Embryonic facial prominence (tissue), 1 donor: ENCODE data around the gene ABCB11.
"Not testable (repeated sequence)": the region's sequence is repeated elsewhere in the genome, so short reads cannot be mapped to it uniquely, and the experiment has no call there.

ENCODE experiments used
- DNase-seq: peaks from one replicate; pipeline ENCODE4 v3.0.0-alpha.2; 2016; ENCODE audit errors: extremely low spot score

The ABCB11 gene

GRCh38 chr2:169031202-169031601 is at the start of gene ABCB11:
Gene ABCB11 (minus strand): TSS chr2:169031324. CDS start chr2:169018125, 13,199 bp downstream.
- DNase-seq, result no peak

DNA sequence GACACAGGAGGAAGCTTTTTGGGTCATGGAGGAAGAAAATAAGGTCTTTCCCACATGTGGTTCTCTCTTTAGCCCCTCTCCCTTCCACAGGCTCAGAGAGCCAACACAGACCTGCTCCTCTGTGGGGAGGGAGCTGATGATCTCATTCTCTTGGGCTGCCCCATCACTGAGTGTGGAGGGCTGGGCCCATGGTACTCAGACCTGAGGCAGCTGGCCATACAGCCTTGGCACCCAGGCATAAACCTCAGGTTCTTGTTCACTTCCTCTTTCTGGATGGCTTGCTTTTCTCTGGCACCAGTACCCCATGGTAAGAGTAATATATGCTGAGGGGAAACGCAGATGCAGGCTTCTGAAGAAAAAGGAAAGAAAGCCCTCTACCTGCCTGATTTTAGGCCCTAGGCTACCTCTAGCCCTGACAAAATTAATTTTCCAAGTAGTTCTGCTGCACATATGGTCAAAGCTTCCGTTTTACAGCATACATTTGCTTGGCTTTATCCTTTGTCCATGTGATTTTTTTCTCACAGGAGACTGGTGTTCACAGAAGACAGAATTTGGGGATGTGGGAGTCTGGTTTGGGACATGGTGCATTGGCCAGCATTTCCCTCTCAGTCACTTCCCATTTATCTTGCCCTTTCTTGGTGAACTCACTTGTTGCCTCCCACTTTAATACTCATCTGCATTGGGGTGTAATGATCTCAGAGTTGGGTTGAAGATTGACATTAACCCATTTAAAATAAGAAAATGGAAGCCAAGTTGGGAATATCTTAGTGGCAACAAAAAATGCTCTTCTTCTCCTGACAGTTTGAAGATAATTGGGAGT is 49.3 kb upstream of the ABCB11 start:
- no peak for DNase-seq

DNA sequence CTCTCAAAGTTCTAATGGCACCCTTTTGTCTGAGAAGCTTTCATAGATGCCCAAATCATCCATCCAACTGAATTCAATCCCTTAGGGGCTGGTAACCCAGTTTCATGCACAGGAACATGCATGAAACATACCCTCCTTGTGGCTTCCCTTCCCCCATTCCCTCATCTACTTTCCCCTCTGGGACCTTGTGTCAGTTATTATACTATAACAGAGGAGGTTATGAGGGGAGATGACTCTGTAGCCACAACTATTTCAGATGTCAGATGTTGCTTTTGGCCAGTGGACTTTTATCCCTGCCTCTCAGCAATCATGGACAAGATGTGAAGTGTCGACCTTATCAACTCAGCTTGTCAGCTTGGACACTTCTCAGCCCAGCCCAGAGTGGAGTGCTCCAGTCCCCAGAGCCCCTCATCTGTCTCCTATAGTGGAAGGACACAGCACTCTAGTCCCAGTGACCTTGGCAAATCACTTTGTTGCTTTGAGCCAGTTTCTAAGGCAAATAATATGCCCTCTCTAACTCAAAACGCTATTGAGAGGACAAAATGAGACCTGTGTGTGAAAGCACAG is 46.6 kb upstream of the ABCB11 start:
- DNase-seq, result no peak

GRCh38 chr2:169073963-169074751 is 43.0 kb upstream of the ABCB11 start:
- DNase-seq, result no peak

DNA sequence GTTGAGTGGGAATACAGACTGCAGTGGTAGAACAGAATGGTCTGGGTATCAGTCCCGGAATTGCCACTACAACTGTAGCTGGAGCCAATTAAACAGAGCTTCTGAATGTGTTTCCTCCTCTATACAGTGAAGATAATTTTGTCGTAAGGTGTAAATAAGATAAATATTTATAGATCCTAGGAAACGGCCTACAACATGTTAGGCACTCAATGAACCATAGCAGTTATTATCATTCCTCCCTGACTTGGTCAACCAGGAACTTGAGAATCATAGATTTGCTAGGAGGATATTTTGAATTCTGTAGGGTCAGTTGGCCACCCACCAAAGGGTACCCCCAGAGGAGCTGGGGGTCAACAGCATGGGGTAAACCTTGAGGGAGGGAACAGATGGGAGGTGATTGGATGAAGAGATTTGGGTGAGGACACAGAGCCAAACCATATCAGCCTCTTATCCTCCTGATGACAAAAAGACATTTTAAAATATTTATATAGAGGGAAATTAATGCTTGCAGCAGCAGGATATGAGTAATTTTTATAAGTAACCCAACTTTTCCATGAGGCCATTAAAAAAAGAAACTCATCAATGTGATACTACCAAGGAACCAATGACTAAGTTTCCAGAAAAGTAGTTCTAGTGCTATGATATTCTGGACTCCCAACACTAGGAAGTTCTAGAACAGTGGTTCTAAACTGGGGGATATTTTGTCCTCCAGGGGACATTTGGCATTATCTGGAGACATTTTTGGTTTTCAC is 42.3 kb upstream of the ABCB11 start:
- no peak for DNase-seq

DNA sequence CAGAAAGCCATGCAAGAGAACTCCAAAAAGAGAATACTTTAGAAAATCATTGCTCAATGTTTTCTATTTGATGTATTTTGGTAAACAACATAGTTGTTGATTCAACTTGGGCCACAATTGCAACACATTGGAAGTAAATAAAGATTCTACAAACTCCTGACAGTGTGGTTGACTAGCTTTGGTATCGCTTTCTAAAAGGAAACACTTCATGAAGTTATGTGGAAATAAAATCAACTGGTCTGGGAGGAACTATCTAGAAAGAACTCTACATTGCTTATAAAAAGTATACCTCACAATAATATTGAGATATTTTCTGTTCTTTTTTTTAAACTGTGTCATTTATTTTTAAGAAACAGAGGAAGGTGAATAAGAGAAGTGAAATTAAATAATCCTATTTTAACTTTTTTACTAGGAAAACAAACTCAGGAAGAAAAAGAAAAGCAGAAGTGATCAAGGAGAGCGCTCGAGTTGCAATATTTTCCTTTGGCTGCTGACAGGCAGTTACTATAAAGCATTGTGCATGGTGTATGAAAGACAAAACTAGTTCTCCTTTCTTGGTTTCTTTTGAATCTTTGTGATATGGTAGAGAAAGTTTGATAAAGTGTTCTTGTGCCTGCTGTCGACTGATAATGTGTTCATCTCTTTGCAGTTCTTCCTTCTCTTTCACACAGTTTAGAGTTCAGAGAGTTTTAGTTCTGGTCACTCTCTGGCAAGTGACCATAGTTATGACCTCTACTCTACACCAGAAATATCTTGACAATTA is 41.2 kb upstream of the ABCB11 start:
- DNase-seq, result no peak

DNA sequence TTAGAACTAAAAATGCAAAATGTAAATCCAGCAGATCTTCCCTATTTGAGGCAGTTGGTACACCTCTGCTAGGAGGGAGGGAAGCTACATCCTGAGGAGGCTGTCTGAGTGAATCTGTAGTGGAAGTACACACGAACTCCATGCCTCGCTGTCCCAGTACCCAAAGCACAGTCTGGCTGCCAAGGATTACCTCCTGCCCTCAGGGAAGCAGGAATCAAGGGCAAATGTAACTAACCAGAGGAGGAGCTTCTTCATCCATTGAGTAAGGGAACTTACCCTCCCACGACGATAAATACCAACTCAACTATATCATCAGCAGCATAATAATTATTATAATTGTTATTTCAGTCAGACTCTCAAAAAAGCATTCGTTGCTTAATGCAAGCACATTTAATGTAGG is 40.3 kb upstream of the ABCB11 start:
- no peak for DNase-seq

DNA sequence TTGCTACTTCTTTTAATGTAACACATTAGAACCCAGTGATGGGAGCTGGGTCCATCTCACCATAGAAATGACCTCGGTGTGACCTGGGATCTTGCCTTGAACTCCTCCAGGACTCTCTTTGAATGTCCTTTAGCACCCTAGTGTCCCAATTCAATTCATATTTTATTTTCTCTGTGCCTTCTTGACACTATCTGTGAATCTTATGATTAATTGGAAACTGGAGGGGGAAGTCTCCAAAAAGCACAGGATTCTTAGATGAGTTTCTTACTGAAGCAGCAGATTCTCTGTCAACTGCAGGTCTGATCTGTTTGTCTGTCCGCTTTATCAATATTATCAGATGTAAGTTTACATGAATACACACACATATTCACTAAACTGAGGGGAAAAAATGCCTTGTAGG is 38.7 kb upstream of the ABCB11 start:
- DNase-seq, result no peak

- no peak for DNase-seq
These were observed 38.2 kb upstream of the ABCB11 start, which contains the start of gene DHRS9 for GRCh38 chr2:169069341-169069740. Gene DHRS9 (plus strand): TSS chr2:169069563. CDS start chr2:169081582, 12,019 bp downstream.

GRCh38 chr2:169066897-169067296 is 35.8 kb upstream of the ABCB11 start:
- no peak for DNase-seq

DNA sequence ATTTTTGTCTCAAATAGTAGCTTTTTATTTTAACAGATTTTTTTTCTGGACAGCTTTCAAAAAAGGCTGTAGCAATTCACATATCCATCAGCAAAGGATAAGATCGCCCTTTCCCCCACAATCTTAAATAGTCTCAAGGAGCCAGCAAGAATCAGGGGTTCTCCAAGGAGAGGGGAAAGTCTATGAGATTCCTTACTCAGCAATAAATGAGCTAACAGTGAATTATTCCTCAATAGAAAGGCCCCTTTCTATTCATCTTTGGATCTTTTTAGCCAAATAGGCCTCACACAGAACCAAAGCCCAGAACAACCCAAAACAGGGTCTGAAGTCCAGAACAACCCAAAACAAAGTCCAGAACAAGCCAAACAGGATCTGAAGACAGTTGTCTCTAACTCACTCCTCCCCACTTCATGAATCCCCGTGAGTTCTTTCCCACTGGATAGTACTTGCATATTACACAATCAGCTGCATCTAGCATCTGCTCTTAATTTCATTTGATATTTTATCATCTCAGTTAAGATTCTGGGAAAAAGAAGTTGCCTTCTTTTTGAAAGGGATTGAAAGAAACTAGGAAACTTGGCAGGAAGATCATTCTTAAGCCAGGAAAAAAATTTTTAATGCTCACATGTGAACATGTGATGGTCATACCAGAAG is 34.9 kb upstream of the ABCB11 start:
- DNase-seq, result no peak

DNA sequence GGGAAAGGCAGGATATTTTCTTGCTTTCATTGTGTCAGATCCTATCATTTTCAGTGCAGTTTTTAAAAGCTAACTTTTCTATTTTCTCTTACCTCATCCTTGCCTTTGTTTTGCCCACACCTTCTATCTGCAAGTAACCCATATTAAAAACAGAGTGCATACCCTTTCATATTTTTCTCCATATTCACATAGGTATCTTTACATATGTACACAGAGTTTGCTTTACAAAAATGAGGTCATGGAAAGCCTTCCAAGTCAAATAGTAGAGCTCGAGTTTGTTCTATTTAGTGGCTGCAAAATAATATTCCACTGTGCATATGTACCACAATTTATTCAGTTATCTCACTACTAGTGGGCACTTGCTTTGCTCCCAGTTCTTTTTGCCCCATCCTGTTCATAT is 34.3 kb upstream of the ABCB11 start:
- DNase-seq, result no peak

DNA sequence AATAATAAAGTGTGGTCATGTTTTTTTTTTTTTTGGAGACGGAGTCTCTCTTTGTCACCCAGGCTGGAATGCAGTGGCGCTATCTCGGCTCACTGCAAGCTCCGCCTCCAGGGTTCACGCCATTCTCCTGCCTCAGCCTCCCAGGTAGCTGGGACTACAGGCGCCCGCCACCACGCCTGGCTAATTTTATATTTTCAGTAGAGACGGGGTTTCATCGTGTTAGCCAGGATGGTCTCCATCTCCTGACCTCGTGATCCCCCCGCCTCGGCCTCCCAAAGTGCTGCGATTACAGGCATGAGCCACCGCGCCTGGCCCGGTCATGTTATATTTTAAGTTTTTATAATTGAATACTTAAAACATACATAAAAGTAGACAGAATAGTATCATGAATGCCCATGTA is 33.1 kb upstream of the ABCB11 start:
- not testable (repeated sequence) for DNase-seq

DNA sequence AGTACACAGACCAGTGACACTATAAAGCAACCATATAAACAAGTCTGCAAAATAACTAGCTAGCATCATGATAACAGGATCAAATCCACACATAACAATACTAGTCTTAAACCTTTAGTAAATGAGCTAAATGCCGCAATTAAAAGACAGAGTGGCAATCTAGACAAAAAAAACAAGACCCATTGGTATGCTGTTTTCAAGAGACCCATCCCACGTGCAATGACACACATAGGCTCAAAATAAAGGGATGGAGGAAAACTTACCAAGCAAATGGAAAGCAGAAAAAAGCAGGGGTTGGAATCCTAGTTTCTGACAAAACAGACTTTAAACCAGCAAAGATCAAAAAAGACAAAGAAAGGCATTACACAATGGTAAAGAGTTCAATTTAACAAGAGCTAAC is 23.5 kb upstream of the ABCB11 start:
- DNase-seq, result not testable (repeated sequence)

DNA sequence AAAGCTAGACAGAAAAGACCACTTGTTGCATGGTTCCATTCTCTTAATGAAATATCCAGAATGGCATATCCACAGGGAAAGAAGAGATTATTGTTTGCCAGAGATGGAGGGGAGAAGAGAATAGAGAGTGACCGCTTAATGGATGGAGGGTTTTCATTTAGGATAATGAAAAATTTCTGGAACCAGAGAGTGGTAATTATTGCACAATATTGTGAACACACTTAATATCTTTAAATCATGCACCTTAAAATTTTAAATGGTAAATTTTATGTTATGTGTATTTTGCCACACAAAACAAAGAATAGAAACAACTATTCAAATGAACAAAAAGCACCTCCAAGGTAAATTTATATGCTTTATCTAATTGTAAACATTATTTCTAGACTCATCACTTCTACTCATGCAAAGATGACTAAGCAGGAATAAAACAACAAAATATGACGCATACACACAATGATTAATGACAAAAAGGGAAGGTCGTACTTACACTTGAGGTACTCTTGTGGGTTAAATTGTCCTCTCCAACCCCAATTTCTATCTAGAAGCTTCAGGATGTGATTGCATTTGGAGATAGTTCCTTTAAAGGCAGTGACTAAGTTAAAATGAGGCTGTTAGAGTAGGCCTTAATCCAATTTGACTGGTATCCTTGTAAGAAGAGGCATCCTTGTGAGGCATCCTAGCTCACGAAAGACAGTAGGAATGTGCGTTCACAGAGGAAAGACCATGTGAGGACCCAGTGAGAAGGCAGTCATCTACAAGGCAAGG is 19.5 kb upstream of the ABCB11 start:
- no peak for DNase-seq

GRCh38 chr2:169049142-169049541 is 18.0 kb upstream of the ABCB11 start:
- DNase-seq, result no peak

GRCh38 chr2:169047256-169048250 is 16.4 kb upstream of the ABCB11 start:
- DNase-seq, result no peak

DNA sequence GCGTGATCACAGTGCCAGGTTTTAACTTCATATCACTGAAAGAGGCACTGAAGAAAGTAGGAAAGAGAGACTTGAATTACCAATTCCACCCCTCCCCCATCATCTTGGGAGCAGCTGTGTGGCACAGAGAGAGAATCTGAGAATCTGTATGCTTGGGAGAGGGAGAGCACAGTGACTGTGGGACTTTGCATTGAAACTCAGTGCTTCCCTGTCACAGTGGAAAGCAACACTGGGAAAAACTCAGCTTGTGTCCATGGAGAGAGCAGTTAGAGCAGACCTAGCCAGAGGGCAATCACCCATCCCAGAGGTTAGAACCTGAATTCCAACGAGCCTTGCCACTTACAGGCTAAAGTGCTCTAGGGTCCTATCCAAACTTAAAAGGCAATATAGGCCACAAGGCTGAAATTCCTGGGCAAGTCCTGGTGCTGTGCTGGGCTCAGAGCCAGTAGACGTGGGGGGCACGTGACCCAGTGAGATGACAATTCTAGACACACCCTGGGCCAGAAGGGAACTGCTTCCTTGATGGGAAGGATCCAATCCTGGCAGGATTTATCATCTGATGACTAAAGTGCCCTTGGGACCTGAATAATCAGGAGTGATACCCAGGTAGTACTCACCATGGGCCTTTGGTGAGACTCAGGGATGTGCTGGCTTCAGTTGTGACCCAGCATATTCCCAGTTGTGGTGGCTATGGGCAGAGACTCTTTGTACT is 15.5 kb upstream of the ABCB11 start:
- no peak for DNase-seq
